HUES64 (cell line): Measurements from ENCODE around the gene SHBG.

Source experiments
- H3K27ac ChIP-seq: 2 replicates; pipeline ENCODE4 v1.7.0; 2013; ENCODE audit warnings: low read depth, low read length, inconsistent platforms
- H3K27me3 ChIP-seq: 2 replicates; pipeline ENCODE4 v1.6.1; 2013; ENCODE audit warnings: mild to moderate bottlenecking, low read length; ENCODE audit not compliant: insufficient read depth
- H3K36me3 ChIP-seq: 2 replicates; pipeline ENCODE4 v1.6.1; 2013; ENCODE audit warnings: mild to moderate bottlenecking, low read length; ENCODE audit not compliant: insufficient read depth
- H3K4me1 ChIP-seq: 2 replicates; pipeline ENCODE4 v1.6.1; 2013; ENCODE audit warnings: mild to moderate bottlenecking, low read length, moderate library complexity; ENCODE audit not compliant: insufficient read depth
- H3K4me3 ChIP-seq: 2 replicates; pipeline ENCODE4 v1.5.1; 2013; ENCODE audit warnings: mild to moderate bottlenecking, low read length, moderate library complexity
- H3K9ac ChIP-seq: 2 replicates; pipeline ENCODE4 v1.6.1; 2013; ENCODE audit warnings: mild to moderate bottlenecking, low read depth, low read length
- H3K9me3 ChIP-seq: 2 replicates; pipeline ENCODE4 v1.6.1; 2013; ENCODE audit warnings: low read depth, low read length; ENCODE audit not compliant: insufficient read depth
- WGBS: fragments of 150-250, 120-280 bp; methylation state at CpG from one replicate; pipeline ENCODE4 v1.1.7; 2013; ENCODE audit warnings: missing lambda C conversion rate; 5-methylcytosine and 5-hydroxymethylcytosine counted together

Gene SHBG

GRCh38 chr17:7677388-7678067 lies 47.6 kb downstream of the SHBG start:
- Histone ChIP-seq H3K9me3 (peaks cover 8% of the 10 kb centered on the region; the same call in 1 of the 2 replicates), H3K27ac (peak overlapping the region; percentile 66; the same call in 1 of the 2 replicates), H3K4me3 (peak overlapping the region; percentile 15; the same call in 1 of the 2 replicates), H3K36me3 (peaks cover 36% of the 10 kb centered on the region), H3K4me1 (peaks cover 14% of the 10 kb centered on the region), H3K27me3 (no peaks in the 10 kb centered on the region), H3K9ac (no peak overlapping the region)
- WGBS = 20% methylated on average over 10 of the region's 10 CpGs
